ENCODE data around the gene TRMT11.
"Not testable (repeated sequence)": the region's sequence is repeated elsewhere in the genome, so short reads cannot be mapped to it uniquely, and the experiment has no call there.

TRMT11 gene

DNA sequence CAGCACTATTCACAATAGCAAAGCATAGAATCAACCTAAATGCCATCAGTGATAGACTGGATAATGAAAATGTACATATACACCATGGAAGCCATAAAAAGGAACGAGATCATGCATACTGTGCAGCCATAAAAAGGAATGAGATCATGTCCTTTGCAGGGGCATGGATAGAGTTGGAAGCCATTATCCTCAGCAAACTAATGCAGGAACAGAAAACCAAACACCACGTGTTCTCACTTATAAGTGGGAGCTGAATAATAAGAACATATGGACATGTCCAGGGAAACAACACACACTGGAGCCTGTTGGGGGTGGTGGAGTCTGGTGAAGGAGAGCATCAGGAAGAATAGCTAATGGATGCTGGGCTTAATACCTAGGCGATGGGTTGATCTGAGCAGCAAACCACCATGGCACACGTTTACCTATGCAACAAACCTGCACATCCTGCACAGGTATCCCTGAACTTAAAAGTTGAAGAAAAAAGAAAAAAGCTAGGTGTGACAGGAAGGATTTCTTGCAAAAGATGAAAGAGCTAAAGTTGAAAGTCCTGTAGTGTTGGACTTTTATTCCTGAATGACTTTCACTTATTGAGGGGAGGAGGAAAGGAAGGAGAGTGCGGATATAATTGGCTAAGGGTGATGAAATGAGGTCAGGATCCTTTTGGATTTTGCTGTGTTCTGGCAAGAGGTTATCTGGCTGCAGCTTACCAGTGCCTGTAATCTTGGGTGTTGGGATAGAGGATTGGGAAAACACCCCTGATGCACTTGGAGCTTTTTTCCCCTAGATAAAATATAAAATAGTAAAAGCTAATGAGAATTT, 8.5 kb downstream of the TRMT11 start:
- no peak for DNase-seq (ENCODE audit: low read depth in 2 of 2)

DNA sequence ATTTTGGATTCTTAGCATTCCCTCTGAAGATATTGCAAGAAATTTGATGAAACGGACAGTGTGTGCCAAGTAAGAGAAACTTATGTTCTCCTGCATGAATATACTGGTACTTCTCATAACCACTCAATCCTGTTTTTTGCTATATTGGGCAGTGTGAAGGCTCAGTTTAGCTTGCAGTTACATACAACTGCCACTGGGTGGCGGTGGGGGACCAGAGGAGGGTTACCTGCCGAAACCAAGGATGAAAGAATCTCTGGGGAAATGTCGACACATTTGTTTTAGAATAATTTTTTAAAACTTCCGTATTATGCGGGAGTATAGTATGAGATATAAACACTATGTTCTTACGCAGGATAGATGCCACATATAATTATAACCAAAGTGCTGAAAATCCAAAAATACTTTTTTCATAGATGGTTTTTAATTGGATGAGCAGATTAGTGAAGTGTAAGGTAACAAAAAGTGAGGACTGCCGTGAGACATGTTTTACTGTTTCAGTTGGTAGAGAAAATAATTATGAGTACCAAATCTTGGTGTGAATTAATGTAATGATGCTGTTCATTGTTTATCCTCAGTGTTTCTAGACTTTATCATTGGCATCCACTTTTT, 9.7 kb downstream of the TRMT11 start:
- DNase-seq (ENCODE audit: low read depth in 2 of 2) = peak; percentile 36 to 44

DNA sequence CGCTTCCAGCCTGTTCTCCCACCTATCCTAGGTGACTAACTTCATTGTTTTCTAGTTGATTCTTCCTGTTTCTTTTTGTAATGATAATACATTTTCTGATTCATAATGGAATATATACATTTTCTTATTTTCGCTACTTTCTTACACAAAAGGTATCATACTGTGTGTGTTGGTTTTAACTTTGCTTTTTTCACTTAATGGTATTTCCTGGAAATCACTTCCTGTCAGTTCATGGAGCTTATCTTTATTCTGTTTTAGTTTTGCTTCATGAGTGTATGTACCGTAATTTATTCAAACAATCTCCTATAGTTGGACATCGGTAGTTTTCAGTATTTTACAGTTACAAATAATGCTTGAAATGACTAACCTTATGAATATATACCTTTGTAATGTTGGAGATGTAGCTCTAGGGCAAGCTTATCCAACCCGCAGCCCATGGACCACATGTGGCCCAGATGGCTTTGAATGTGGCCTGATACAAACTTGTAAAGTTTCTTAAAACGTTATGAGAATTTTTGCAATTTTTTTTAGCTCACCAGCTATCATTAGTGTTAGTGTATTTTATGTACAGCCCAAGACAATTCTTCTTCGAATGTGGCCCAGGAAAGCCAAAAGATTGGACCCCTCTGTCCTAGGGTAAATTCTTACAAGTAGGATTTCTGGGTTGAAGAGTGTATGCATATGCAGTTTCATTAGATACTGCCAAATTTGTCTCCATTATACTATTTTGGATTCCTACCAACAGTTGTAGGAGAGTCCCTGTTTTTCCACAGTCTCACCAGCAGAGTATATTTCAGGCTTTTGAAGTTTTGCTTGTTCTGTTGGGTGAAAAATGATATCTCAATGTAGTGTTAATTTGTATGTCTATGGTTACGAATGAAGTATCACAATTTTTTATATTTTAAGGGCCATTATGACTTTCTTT, 16.7 kb downstream of the TRMT11 start:
- DNase-seq (ENCODE audit: low read depth in 2 of 2) = no peak

DNA sequence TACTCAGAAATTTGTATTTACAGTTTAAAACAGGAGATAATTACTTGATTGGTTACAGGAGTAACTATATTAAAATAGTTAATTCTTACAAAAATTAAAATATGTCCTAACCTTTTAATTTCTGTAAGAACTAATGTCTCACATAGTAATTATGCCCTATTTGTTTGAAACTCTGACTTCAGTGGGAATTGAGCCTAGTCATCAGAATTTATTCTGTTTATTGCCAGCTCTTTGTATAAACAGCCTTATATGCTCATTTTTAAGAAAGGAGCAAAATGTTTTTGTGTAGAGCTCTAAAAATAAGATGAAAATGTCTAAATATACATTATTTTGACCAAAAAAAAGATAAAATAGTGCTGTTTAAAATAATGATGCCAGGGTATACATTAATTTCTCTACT, 21.5 kb downstream of the TRMT11 start:
- no peak for DNase-seq (ENCODE audit: low read depth in 2 of 2)

DNA sequence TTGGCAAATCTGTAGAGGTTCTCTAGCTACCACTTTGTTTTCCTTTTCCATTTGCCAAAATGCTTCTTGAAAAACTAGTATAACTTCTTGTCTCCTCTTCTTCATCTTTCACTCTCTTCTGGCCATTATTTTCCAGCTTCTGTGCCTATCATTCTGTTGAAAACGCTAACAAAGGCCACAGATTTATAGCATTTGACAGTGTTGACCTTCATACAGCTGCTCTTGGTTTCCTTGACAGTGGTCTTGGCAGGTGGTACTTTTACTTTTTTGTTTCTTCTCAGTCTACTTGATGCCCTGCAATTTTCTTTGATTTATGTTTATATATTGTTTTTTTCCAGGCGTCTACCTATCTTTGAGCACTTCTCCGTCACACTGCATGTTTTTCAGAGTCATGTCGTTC, 23.7 kb downstream of the TRMT11 start:
- no peak for DNase-seq (ENCODE audit: low read depth in 2 of 2)

DNA sequence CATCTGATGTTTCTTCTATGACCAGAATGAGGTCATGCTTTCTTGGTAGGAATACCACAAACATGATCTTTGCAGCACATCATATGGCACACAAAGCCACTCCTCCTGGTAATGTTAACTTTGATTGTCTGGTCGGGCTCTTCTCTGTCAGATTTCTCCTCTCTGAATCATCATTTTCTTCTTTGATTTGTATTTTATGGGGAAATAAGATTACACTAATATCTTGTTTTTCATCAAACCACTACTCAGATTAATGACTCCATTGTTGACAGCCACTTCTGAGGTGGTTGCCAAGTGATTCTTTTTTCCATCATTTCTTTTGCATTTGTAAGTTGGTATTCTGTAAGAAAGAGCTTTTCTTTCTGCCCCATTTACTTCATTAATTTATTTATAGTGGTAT, 29.5 kb downstream of the TRMT11 start:
- no peak for DNase-seq (ENCODE audit: low read depth in 2 of 2)

DNA sequence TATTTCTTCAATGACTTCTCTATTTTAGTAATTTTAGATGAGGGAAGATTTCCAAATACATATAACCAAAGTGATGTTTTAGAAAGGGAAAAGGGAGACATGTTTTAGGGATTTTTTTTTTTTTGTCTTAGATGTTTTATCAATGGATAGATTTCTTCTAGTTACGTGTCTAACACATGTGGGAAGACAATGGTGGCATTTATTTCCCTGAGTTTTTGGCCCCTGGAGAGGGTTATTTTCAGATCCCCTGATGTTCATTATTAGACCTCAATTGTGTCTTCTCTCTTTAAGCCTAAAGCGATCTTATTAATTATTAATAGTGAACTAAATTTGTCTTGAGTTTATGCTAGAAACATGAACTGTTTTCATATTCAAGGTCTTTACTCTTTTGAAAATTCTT, 30.3 kb downstream of the TRMT11 start:
- no peak for DNase-seq (ENCODE audit: low read depth in 2 of 2)

DNA sequence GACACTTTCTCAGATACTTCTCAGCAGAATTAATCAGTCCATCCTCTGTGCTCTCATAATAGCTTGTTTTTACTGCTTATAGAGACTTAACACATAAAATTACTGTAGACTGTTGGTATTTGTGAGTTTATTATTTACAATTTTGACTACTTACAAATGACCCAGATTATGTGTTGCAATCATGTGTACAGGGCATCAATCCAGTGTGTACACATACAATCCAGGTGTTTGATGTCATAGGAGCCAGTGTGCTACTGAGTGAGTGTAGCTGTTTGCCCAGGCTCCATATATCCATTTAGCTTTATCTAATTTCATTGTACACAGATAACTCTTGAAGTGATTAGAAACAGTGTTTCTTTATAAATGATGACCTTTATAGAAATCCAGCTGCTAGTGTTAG, 31.3 kb downstream of the TRMT11 start:
- DNase-seq (ENCODE audit: low read depth in 2 of 2) = no peak

DNA sequence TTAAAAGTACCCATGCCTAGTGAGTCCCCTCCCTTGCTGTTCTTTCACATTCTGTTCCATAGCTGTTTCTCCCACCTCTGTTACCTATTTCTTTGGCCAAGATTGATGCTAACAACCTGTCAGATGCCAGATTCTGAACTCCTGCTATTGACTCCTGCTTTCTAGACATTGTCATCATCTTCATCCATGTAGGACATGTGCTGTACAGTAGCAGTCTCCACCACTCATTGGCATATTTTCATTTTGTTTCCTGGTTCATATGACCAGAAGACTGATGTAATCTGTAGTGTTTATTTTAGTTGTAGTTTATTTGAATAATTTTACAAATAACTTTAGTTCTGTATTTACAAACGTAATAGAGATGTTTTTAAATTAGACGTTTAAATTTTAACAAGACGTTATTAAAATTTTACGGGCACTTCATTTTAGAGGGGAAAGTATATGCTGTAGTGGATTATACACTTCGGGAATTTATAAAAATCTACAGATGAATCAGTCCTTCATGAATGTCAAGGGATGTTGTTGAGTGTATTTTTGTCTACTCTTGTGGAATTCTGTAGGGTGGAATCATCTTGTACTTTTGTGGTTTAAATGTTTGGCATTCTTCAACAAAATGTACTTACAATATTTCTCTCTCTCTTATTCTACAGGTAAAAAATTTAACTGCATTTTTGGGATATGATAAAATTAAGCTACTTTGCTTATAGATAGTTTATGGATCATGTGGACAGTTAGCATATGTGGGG, 34.1 kb downstream of the TRMT11 start:
- DNase-seq (ENCODE audit: low read depth in 2 of 2) = no peak

DNA sequence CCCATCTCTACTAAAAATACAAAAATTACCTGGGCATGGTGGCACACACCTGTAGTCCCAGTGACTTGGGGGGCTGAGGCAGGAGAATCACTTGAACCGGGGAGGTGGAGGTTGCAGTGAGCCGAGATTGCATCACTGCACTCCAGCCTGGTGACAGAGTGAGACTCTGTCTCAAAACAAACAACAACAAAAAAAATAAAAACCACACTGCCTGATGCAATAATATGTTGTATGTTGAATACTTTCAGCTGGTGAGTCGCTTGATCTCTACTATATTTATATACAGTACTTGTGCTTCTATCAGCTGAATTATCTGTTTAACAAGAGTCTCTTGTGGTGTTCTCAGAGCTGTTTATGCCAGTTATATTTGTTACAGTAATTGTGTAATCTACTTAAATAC, 37.1 kb downstream of the TRMT11 start:
- not testable (repeated sequence) for DNase-seq (ENCODE audit: low read depth in 2 of 2)

DNA sequence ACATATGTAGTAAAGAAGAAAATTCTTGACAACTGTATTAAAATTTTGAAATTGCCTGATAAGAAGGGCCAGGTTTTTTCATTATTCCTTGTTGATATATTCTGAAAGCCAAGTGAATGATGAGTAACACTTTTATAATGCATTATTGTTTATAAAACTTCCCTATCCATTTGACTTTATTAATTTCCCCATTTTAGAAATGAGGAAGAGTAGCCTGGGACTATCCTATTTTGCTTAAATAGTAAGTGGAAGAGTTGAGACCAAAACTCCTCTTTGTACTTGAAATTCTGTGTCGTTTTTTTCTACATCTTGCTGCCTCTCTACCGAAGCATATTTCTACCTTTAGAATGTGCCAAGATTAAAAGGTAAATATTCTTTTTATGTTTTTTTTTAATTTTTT, 39.7 kb downstream of the TRMT11 start:
- DNase-seq (ENCODE audit: low read depth in 2 of 2) = no peak

DNA sequence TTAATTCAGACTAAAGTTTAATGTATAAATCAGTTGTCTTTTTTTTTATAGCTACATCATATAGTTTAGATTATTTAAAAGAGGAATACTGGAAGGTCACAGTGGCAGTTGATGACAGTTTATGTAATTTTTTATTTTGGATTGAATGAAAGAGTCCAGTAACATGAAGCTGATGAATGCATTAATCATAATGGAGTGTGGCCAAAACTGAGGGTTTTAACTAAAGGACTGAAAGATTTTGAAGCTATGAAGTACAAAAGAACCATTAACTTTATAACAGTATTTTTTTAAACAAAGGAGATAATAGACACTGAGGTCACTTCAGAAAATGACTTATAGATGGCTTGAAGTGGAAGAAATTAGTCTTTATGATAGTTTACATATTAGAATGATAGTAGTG, 41.3 kb downstream of the TRMT11 start:
- no peak for DNase-seq (ENCODE audit: low read depth in 2 of 2)

DNA sequence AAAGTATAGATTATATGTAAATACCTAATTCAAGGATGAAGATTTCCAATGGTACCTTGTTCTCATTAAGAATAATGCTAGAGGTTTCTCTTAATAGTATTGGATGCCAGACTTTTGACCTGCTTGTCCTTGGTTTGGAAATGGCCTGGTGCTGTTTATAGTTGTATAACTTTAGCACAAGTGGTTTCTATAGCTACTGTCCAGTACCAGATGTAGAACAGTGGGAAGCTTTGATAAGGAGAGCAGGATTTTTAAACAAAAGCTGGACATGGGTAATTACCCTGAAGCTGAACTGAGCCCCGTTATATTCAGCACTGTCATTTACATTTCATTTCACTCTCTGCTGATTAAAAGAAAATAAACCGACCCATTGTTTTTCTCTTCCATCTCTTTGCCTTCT, 43.7 kb downstream of the TRMT11 start:
- DNase-seq (ENCODE audit: low read depth in 2 of 2) = no peak

DNA sequence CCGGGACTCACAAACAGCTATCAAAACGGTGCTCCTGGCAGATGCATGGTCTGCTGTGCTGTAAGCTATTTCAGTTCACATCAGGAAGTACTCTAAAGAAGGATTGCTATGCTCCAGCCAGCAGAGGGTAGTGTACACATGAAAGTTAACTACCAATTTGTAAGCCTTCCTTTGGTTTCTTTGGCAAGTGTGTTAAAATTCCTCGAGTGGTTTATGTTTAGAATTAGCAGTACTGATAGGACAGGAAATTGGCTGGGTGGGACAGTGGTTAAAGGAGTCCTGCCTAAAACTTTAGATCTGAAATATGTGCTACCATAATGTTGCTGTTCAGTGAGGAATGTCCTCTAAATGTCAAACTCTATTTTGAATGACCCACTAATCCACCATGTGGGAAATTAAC, 47.4 kb downstream of the TRMT11 start:
- no peak for DNase-seq (ENCODE audit: low read depth in 2 of 2)

DNA sequence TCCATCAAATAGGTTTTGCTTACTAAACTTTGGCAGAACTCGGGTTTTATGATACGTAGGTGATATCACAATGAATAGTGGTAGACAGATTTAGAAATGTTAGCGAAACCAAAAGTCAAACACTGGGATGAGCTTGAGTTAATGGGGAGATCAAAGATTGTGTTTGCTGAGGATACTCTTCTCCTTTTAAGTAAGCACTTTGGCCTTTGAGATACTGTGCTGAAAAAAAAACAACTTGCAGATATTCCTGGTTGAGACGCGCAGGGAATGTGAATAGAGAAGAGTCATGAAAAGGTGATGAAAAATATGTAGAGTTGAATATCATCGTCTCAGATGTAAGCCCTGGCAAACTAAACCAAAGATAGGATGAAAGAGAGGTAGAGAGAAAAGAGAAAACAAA, 48.3 kb downstream of the TRMT11 start:
- no peak for DNase-seq (ENCODE audit: low read depth in 2 of 2)

DNA sequence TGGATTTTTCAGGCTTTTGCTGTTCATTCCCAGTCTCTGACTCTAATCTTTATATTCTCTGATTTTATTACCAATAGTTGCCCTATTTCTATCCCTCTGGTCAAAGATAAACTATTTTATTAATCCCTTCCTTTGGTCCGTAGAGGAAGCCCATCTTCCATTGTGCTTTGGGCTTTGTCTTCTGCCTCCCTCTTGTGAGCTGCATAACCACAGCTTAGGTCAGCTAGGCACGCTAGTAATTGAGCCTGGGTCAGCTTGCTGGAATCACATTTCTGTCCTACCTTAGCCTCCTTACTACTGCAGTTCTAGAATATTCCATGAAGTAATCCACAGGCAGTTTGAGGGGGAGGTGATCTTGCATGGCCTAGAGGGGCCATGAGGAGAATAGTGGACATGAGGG, 49.4 kb downstream of the TRMT11 start:
- DNase-seq (ENCODE audit: low read depth in 2 of 2) = no peak

DNA sequence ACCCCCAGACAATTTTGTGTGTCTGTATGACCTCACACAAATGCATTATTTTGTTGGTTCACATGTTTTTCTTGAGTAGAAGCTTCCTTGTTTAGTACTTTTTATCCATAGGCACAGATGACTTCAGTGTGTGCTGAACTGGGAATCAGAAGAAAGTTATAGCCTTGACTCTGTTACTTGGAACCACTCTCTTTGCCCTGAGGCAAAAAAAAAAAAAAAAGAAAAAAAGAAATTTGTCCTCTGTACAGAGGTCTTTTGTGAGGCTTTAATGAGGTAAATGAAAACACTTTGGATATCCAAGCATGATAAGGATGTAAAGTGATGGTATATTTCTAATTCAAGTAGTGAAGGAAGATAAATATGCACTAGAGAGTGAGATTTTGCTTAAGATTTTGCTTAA, 51.9 kb downstream of the TRMT11 start:
- no peak for DNase-seq (ENCODE audit: low read depth in 2 of 2)

DNA sequence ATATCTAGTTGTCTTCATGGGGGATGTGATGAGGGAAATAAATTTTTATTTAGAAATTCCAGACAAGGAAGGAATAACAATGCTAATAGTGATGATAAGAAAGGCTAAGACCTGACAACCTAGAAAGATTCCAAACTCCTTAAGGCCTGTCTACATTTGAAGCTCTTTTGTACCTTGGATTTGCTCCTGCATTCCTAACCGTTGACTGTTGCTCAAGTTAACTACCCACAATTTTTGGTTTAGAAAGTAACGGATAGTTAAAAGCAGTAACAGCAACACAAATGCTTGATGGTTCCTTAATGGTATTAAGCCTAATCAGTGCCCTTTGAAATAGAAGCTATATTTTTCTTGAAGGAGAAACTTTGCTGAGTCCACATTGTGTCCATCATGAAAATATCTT, 52.9 kb downstream of the TRMT11 start:
- no peak for DNase-seq (ENCODE audit: low read depth in 2 of 2)

DNA sequence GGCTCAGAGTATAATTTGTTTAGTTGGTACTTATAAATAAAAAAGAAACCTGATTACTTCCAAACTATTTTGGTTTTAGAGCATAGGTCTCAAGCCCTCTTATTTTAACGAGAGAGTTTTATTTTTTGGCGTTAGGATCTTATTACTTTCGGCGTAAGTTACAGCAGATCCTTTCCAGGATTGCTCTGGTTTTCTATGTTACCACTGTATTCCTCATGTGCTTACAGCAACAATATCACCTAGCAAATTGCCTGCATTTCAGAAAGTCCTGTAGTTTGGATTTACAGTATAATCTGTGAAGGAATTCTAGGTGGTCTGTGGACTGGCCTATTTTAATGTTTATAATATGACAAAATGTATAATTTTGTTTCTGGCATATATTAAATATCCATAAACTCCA, 54.1 kb downstream of the TRMT11 start:
- DNase-seq (ENCODE audit: low read depth in 2 of 2) = no peak

DNA sequence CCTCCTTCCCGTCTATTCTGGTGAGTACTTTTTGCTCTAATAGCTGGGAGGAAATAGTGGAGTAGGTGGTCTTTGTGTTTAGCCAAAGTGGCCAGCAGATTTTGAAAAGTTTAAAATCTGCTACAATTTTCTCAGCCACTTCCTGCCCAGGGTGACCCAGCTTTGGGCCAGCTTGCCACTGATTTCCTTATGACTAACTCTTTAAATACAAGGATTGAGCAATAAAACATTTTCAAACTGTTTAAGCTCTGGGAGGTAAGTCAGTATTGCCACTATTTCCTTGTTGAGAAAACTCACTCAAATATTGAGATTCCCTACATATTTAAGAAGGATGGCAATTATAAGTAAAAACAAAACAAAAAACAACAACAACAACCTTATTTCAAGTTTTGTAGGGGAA, 54.5 kb downstream of the TRMT11 start:
- DNase-seq (ENCODE audit: low read depth in 2 of 2) = no peak

DNA sequence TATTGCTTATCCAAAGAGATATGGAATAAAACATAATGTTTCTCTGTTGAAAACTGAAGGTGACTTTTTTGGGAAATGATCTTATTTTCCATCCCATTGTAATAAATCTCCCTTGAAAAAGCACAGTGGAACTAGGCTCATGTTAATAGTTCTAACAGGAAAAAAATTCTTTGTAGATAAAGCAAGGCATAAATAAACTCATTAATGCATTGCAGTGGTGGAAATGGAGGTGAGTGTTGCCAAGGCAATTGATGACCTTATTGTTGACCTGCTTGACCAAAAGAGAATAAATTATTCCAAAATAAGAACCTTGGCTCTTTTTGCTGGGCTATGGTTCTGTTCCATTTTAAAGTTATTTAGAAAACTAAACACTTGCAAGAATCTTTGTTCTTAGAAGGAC, 55.2 kb downstream of the TRMT11 start:
- DNase-seq (ENCODE audit: low read depth in 2 of 2) = no peak

DNA sequence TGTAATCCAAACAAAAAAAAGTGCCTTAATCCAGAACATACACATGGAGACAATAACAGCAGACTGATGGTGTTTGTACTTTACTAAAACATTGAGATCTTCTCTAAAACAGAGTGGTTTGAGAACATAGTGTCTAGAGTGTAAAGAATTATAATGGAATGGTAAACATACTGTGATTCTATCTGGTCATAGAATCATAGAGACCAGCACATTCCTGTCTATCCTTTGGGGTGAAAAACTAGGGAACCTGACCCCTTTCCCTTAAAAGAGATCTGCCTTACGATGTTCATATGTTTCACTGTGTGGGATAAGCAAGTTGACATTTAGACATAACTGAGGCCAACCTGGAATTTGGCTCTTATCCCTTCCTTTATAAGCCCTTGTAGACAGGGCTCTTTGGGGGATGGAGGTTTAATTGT, 55.7 kb downstream of the TRMT11 start:
- DNase-seq (ENCODE audit: low read depth in 2 of 2) = no peak

Measured in stimulated activated CD4-positive, alpha-beta T cell treated with anti-CD3 and anti-CD28 coated beads, Interleukin-15, amount 100 ng/mL, for 48 hours (primary cell).